Head of caudate nucleus (tissue), 42 donors: ENCODE results near the gene NOX1.
"Not testable (repeated sequence)": the region's sequence is repeated elsewhere in the genome, so short reads cannot be mapped to it uniquely, and the experiment has no call there.

Experiments used
- DNase-seq, 42 donors: peaks; one replicate each; pipeline versions ENCODE4 v3.0.0 to v3.0.0-alpha.2; 2020 to 2021; ENCODE audit warnings: mixed read lengths in 7 of 42
- intact Hi-C: fragments of 100-400 bp; cut with DNase I; formaldehyde crosslinking; loops from one replicate; pipeline ENCODE4 v1.15.0; 2022

Gene NOX1

GRCh38 chrX:100829730-100830129 lies 44.4 kb downstream of the NOX1 start:
- DNase-seq: no peak
- intact Hi-C loops: no loop called here

GRCh38 chrX:100819837-100820666 lies 54.1 kb downstream of the NOX1 start, which contains the start of gene CSTF2:
CSTF2 (plus strand) TSS chrX:100820391; CDS start chrX:100820417, 26 bp downstream.
- intact Hi-C loops: no loop called here
- peak; percentile 73 to 93 (median 82) for DNase-seq

GRCh38 chrX:100819534-100819836 lies 54.7 kb downstream of the NOX1 start:
- DNase-seq: peak in 5 of 42 donors; percentile 2 to 44 (median 14)
- intact Hi-C loops: no loop called here

GRCh38 chrX:100817340-100817739 lies 56.8 kb downstream of the NOX1 start:
- intact Hi-C loops: no loop called here
- DNase-seq: no peak

DNA sequence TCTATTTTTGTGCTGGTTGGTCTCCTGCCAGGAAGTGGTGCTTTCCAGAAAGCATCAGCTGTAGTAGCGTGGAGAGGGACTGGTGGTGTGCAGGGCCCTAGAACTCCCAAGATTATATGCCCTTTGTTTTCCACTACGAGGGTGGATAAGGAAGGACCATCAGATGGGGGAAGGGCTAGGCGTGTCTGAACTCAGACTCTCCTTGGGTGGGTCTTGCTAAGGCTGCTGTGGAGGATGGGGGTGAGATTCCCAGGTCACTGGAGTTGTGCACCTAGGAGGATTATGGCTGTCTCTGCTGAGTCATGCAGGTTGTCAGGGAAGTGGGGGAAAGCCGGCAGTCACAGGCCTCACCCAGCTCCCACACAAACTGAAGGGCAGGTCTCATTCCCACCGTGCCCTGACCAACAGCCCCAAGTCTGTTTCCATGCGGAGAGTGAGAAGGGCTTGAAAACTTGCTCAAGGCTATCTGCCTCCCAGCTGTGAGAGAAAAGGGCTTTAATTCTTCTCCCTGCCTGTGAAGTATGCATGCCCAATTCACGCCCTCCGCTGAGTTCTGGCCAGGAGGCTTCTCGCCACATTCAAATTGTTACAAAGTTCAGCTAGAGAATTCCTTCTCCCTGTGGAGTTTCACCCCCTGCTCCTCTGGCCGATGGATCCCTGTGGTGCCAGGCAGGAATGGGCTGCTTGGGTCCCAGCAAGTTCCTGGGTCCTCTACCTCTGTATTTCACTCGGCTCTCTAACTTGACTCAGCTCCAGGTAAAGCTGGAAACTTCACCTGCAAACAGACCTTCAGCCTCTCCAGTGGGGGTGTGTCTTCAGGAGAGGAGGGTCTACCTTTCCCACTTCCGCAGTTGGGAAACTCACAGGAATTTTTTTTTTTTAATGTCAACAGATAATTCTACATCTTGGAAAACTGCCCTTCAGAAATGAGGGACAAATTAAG lies 61.7 kb downstream of the NOX1 start:
- intact Hi-C loops: no loop called here
- DNase-seq: no peak

GRCh38 chrX:100808265-100808664 lies 65.9 kb downstream of the NOX1 start:
- intact Hi-C loops, DNase-seq: not testable (repeated sequence)

DNA sequence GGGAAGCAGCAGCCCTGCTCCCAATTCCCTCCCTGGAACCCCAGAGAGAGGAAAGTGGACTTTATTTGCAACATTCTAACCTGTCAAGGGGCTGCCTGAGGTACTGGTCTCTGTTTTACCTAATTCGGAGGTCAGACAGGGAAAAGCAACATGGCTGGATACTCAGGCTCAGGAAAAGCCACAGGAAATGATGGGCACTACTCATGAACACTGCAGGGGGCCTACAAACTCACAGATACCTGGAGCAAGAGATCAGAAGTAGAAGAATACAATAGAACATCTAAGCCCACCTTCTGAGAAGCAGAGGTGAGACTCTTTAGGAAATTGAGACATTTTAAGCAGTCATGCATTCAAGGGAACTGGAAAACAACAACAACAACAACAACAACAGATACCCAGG lies 69.4 kb downstream of the NOX1 start:
- no peak for DNase-seq
- intact Hi-C loops: no loop called here

GRCh38 chrX:100802843-100803242 lies 71.3 kb downstream of the NOX1 start:
- DNase-seq: no peak
- intact Hi-C loops: no loop called here

- intact Hi-C loops: no loop called here
- no peak for DNase-seq
Measured at GRCh38 chrX:100798484-100799214, 75.5 kb downstream of the NOX1 start.

GRCh38 chrX:100797359-100797758 lies 76.8 kb downstream of the NOX1 start:
- DNase-seq: no peak
- intact Hi-C loops: no loop called here

DNA sequence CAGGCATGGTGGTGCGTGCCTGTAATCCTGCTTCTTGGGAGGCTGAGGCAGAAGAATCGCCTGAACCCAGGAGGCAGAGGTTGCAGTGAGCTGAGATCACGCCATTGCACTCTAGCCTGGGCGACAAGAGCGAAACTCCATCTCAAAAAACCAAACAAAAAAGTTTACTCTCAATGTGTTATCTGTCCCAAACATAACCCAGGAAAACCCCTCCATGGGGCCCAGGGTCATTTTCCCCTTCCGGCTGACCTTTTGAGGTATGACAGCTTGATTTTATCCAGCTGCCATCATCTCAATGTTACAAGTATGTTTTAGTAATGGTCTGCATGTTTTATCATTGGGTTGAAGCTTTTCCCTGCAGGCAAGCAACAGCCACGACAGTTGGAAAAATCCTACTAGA lies 77.8 kb downstream of the NOX1 start:
- intact Hi-C loops, DNase-seq: not testable (repeated sequence)
